HepG2 (cell line): ENCODE results near the gene AGBL3. TPM values are rescaled to one million over a fixed set of nuclear protein-coding genes. Genes with fewer than 3 reads are reported as not detected.

ENCODE experiments used
- CBX5 ChIP-seq: sonication (generic); formaldehyde crosslinking; IDR thresholded peaks from 2 replicates; pipeline ENCODE4 v1.4.0; 2020; ENCODE audit warnings: missing genetic modification reagents, borderline replicate concordance
- CERS6 ChIP-seq: sonication (generic); formaldehyde crosslinking; IDR thresholded peaks from 2 replicates; pipeline ENCODE4 v1.5.0; 2020; ENCODE audit warnings: missing genetic modification reagents
- ELF1 ChIP-seq: sonication (generic); formaldehyde crosslinking; IDR thresholded peaks from 2 replicates; pipeline ENCODE4 v1.4.0; 2020; ENCODE audit warnings: missing genetic modification reagents
- EZH2 ChIP-seq: conservative IDR thresholded peaks from 2 replicates; pipeline ENCODE4 v1.6.1; 2012; ENCODE audit warnings: mild to moderate bottlenecking, low read depth, low read length, moderate library complexity
- KMT2A ChIP-seq: sonication (generic); formaldehyde crosslinking; IDR thresholded peaks from 2 replicates; pipeline ENCODE4 v1.4.0; 2020; ENCODE audit warnings: missing genetic modification reagents
- NONO ChIP-seq, 2 experiments: fragments of 450-650 bp in 1 of 2; sonication (generic) in 1 of 2; formaldehyde crosslinking in 1 of 2; IDR thresholded peaks in 1 of 2; conservative IDR thresholded peaks in 1 of 2; 2 replicates each; pipeline versions ENCODE4 v1.6.1 to v1.8.0; 2017 to 2022; ENCODE audit warnings: mild to moderate bottlenecking in 1 of 2, missing genetic modification reagents in 1 of 2, moderate library complexity in 1 of 2
- RAD51 ChIP-seq: fragments of 450-650 bp; IDR thresholded peaks from 2 replicates; pipeline ENCODE4 v1.6.1; 2016; ENCODE audit warnings: borderline replicate concordance
- RNF2 ChIP-seq: fragments of 450-650 bp; conservative IDR thresholded peaks from 2 replicates; pipeline ENCODE4 v1.6.1; 2016; ENCODE audit warnings: low read depth
- SMAD3 ChIP-seq: sonication (generic); formaldehyde crosslinking; IDR thresholded peaks from 2 replicates; pipeline ENCODE4 v1.4.0; 2020; ENCODE audit warnings: missing genetic modification reagents
- SMARCE1 ChIP-seq: fragments of 450-650 bp; IDR thresholded peaks from 2 replicates; pipeline ENCODE4 v1.6.1; 2017; ENCODE audit warnings: borderline replicate concordance
- SOX13 ChIP-seq, 3 experiments: fragments of 450-650 bp in 1 of 3; sonication (generic) in 1 of 3; formaldehyde crosslinking in 1 of 3; IDR thresholded peaks in 2 of 3; conservative IDR thresholded peaks in 1 of 3; 2 replicates each; pipeline versions ENCODE4 v1.5.0 to v1.6.1; 2016 to 2020; ENCODE audit warnings: antibody characterized with exemption in 1 of 3, mild to moderate bottlenecking in 1 of 3, missing compliant biosample characterization in 1 of 3, missing genetic modification reagents in 1 of 3, moderate library complexity in 1 of 3
- STAT5B ChIP-seq: sonication (generic); formaldehyde crosslinking; IDR thresholded peaks from 2 replicates; pipeline ENCODE4 v1.4.0; 2020; ENCODE audit warnings: missing genetic modification reagents
- ZNF121 ChIP-seq: sonication (generic); formaldehyde crosslinking; IDR thresholded peaks from 2 replicates; pipeline ENCODE4 v1.5.0; 2020; ENCODE audit warnings: mild to moderate bottlenecking, missing genetic modification reagents
- ZNF138 ChIP-seq: sonication (generic); formaldehyde crosslinking; IDR thresholded peaks from 2 replicates; pipeline ENCODE4 v1.5.0; 2020; ENCODE audit warnings: mild to moderate bottlenecking, low read depth, missing genetic modification reagents
- ZNF660 ChIP-seq: sonication (generic); formaldehyde crosslinking; IDR thresholded peaks from 2 replicates; pipeline ENCODE4 v1.5.1; 2020; ENCODE audit warnings: mild to moderate bottlenecking, low read depth, missing genetic modification reagents, borderline replicate concordance
- ZNF674 ChIP-seq: sonication (generic); formaldehyde crosslinking; IDR thresholded peaks from 2 replicates; pipeline ENCODE4 v1.5.0; 2020; ENCODE audit warnings: low read depth, mild to moderate bottlenecking, missing genetic modification reagents
- ZNF691 ChIP-seq: sonication (generic); formaldehyde crosslinking; IDR thresholded peaks from 2 replicates; pipeline ENCODE4 v1.4.0; 2020; ENCODE audit warnings: missing genetic modification reagents, low read depth, mild to moderate bottlenecking, borderline replicate concordance
- ZNF839 ChIP-seq: sonication (generic); formaldehyde crosslinking; IDR thresholded peaks from 2 replicates; pipeline ENCODE4 v1.4.0; 2020; ENCODE audit warnings: missing genetic modification reagents, mild to moderate bottlenecking, borderline replicate concordance
- polyA plus RNA-seq, 8 experiments: library from polyadenylated mRNA; depleted of rRNA in 3 of 8; stranded (reverse) in 7 of 8; unstranded in 1 of 8; fragments of >200 nt; fragmentation: Illumina TruSeq in 4 of 8; extraction: Trizol in 4 of 8; gene quantifications; 2 replicates each; pipeline versions ENCODE4 v1.2.1 to v1.2.3, GENCODE V29; 2011 to 2016; ENCODE audit warnings: low read depth in 4 of 8, missing spikeins in 1 of 8, mixed read lengths in 1 of 8; ENCODE audit not compliant: insufficient read depth in 1 of 8
- total RNA-seq, 5 experiments: library from RNA; depleted of rRNA; stranded (reverse); fragments of >200 nt; fragmentation: Illumina TruSeq; extraction: Trizol; gene quantifications; 2 replicates each; pipeline ENCODE4 v1.2.3, GENCODE V29; 2016; ENCODE audit warnings: low read depth in 1 of 5
- TF ChIP-seq, protein P1 (sequence below): sonication (generic); formaldehyde crosslinking; IDR thresholded peaks from 2 replicates; pipeline ENCODE4 v1.9.0; 2022; ENCODE audit warnings: low read depth, missing genetic modification reagents
- TF ChIP-seq, protein P2 (sequence below): sonication (generic); formaldehyde crosslinking; IDR thresholded peaks from 2 replicates; pipeline ENCODE4 v1.5.0; 2020; ENCODE audit warnings: mild to moderate bottlenecking, missing genetic modification reagents, borderline replicate concordance

The AGBL3 gene
- total and polyA plus RNA-seq, 2 of the 13 experiments (the other 11 are each of a cell fraction or from before 2014, with no cell fraction given): 2.2 to 7.2 TPM

DNA sequence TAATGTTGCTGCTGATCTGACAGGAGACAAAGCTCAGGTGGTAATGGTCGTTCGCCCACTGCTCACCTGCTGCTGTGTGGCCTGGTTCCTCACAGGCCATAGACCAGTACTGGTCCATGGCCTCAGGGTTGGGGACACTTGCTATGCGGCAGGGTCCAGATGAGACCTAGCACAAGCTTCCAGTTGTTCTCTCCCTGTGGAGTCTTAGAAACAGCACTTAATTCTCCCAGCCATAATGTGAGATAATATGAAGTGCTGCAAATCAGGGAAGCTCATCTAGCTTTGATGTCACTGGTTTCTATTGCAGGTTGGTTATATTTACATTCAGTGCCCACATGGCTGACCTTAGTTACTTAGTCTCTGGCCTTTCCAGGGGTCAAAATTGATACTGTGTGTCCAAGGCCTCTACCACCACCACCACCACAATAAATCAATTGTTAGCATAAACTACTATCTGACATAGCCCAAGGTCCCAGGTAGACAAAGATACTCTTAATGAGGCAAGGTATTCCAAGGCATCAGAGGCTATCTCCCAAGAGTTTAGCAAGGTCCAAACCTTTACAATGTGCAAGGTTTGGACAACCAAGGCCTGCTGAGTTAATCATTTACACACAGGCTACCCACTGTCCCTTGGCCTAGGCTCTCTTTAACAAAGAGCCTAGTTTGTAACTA lies 11.0 kb downstream of the AGBL3 start (continued):
- TF ChIP-seq ZNF138: no peak
- no peak for TF ChIP-seq CBX5 (CRISPR knock-in tag)
- TF ChIP-seq, protein P1, sequence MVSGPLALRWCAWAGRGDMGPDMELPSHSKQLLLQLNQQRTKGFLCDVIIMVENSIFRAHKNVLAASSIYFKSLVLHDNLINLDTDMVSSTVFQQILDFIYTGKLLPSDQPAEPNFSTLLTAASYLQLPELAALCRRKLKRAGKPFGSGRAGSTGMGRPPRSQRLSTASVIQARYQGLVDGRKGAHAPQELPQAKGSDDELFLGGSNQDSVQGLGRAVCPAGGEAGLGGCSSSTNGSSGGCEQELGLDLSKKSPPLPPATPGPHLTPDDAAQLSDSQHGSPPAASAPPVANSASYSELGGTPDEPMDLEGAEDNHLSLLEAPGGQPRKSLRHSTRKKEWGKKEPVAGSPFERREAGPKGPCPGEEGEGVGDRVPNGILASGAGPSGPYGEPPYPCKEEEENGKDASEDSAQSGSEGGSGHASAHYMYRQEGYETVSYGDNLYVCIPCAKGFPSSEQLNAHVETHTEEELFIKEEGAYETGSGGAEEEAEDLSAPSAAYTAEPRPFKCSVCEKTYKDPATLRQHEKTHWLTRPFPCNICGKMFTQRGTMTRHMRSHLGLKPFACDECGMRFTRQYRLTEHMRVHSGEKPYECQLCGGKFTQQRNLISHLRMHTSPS (CRISPR knock-in tag): peak; percentile 86; the same call in 1 of the 2 replicates
- TF ChIP-seq NONO (IDR thresholded peaks at IDR 0.05): no peak
- peak; percentile 87 for TF ChIP-seq NONO (CRISPR knock-in tag; conservative IDR thresholded peaks at IDR 0.05)
- TF ChIP-seq SMAD3 (CRISPR knock-in tag): peak; percentile 26; the same call in 1 of the 2 replicates
- no peak for TF ChIP-seq ZNF674 (CRISPR knock-in tag)
- TF ChIP-seq RAD51: no peak
- no peak for TF ChIP-seq KMT2A (CRISPR knock-in tag)
- TF ChIP-seq EZH2: no peak
- no peak; the same call in 1 of the 2 replicates for TF ChIP-seq STAT5B (CRISPR knock-in tag)
- TF ChIP-seq, protein P2, sequence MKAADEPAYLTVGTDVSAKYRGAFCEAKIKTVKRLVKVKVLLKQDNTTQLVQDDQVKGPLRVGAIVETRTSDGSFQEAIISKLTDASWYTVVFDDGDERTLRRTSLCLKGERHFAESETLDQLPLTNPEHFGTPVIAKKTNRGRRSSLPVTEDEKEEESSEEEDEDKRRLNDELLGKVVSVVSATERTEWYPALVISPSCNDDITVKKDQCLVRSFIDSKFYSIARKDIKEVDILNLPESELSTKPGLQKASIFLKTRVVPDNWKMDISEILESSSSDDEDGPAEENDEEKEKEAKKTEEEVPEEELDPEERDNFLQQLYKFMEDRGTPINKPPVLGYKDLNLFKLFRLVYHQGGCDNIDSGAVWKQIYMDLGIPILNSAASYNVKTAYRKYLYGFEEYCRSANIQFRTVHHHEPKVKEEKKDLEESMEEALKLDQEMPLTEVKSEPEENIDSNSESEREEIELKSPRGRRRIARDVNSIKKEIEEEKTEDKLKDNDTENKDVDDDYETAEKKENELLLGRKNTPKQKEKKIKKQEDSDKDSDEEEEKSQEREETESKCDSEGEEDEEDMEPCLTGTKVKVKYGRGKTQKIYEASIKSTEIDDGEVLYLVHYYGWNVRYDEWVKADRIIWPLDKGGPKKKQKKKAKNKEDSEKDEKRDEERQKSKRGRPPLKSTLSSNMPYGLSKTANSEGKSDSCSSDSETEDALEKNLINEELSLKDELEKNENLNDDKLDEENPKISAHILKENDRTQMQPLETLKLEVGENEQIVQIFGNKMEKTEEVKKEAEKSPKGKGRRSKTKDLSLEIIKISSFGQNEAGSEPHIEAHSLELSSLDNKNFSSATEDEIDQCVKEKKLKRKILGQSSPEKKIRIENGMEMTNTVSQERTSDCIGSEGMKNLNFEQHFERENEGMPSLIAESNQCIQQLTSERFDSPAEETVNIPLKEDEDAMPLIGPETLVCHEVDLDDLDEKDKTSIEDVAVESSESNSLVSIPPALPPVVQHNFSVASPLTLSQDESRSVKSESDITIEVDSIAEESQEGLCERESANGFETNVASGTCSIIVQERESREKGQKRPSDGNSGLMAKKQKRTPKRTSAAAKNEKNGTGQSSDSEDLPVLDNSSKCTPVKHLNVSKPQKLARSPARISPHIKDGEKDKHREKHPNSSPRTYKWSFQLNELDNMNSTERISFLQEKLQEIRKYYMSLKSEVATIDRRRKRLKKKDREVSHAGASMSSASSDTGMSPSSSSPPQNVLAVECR: peak; percentile 28; the same call in 1 of the 2 replicates
- TF ChIP-seq SMARCE1: no peak
- TF ChIP-seq SOX13 (IDR thresholded peaks at IDR 0.05): peak; percentile 88
- peak in 1 of 2 experiments; percentile 96; a peak in 2 of 4 replicates for TF ChIP-seq SOX13 (CRISPR knock-in tag; conservative IDR thresholded peaks at IDR 0.05 in 1 of 2, IDR thresholded peaks at IDR 0.05 in 1 of 2)
- TF ChIP-seq ZNF121 (CRISPR knock-in tag): no peak
- TF ChIP-seq RNF2: no peak
- no peak for TF ChIP-seq ZNF691 (CRISPR knock-in tag)
- TF ChIP-seq ELF1 (CRISPR knock-in tag): no peak
- TF ChIP-seq CERS6: no peak
- TF ChIP-seq ZNF839: no peak
- no peak for TF ChIP-seq ZNF660
